ENCODE data around the gene FASLG.

GRCh38 chr1:172661107-172661506 lies 2.2 kb downstream of the FASLG start:
- TF ChIP-seq POLR2A (IDR thresholded peaks at IDR 0.05; ENCODE audit: low read depth, low read length) (no peak), TAF1 (IDR thresholded peaks at IDR 0.05; ENCODE audit: low read depth, low read length) (no peak), POLR2AphosphoS5 (IDR thresholded peaks at IDR 0.05; ENCODE audit: low read depth, low read length) (no peak), PAX5 (IDR thresholded peaks at IDR 0.05; ENCODE audit: insufficient read depth, low read length, severe bottlenecking) (no peak)
